NCI-H1694 (cell line): ENCODE results near the gene GUCD1.

Source experiments
- DNase-seq: peaks from one replicate; lab custom pipeline; 2025; lab: John Stamatoyannopoulos, UW

GUCD1 gene

DNA sequence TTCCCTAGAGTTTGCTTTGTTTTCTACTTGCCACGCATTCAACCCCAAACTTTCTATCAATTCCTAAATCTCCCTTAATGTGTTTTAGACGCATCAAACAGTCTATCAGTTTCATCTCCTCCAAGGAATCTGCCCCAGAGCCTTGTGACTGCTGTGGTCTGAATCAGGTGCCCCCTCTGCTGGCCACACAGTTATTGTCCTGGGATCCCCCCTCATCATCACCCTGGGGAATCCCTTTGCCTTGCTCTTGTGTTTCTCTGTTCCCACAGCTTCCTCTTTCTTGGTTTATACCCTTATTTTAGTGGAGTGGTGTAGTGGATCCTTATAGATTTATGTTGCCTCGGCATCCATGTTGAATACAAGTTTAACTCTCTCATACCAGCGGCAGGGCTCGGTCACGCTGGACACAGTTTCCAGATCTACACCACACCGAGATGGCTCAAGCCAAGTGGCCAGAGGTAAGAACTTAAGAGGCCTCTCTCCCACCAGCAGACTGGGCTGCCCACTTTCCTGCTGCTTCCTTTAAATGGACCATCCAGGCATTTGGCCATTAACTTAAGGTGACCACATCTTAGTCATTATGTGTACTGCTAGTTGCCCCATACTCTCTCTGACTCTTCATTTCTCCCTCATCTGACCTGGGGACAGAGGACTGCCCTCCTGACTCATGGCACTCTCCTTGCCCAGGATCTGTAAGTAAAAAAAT lies 51.6 kb downstream of the GUCD1 start:
- DNase-seq: peak; percentile 10

GRCh38 chr22:24502541-24502940 lies 52.4 kb downstream of the GUCD1 start:
- DNase-seq: no peak

- DNase-seq: no peak
Measured at GRCh38 chr22:24502034-24502433, 52.9 kb downstream of the GUCD1 start.

DNA sequence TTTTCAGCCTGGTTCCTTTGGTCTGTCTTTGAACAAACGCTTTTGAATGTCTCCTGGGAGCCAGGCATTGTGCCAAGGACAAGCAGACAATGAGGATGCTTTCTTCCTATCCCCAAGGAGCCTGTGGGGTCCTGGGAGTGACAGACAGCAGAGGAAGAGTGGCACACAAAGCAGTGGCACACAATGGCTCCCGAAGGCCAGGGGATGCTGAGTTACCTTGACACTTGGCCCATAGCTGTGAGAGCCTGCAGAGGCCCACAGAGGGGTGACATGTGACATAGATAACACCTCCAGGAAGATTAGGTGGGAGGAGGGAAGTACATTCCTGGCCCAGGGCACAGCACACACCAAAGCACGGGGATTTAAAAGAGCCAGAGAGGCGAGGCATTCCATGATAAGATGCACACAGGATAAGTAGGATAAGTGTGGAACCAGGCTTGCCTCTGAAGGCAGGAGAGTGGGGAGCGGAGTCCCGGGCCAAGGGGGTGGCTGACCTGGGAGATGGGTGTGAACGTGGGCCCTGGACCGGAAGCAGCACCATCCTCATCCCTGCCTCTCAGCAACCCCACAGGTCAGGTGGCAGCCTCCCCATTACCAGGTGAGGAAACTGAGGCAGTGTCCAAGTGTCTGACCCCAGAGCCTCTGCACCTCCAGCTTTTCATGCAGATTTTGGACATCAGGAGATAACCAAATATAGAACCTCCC lies 53.5 kb downstream of the GUCD1 start:
- no peak for DNase-seq

GRCh38 chr22:24500277-24500820 lies 54.6 kb downstream of the GUCD1 start:
- peak; percentile 24 for DNase-seq

DNA sequence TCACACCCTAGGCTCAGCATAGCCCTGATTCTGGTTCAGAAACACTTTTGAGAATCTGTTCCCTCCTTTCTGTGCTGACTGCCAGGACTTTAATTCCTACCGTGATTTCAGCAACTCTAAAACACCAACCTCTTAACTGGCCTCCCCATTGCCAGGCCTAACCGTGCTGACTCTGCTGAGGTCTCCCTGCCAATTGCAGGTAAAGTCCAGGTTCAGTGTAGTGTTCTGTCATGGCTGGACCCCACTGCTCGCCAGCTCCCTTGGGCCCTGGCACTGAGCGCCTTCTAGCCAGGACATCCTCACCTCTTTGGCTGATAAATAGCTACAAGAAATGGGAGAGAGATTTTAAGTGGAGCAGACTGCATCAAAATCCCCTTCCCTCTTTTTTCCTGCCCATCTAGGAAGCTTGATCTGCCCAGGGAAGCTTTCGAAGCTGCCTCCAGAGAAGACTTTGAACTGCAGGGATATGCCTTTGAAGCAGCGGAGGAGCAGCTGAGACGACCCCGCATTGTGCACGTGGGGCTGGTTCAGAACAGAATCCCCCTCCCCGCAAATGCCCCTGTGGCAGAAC lies 55.1 kb downstream of the GUCD1 start:
- no peak for DNase-seq

DNA sequence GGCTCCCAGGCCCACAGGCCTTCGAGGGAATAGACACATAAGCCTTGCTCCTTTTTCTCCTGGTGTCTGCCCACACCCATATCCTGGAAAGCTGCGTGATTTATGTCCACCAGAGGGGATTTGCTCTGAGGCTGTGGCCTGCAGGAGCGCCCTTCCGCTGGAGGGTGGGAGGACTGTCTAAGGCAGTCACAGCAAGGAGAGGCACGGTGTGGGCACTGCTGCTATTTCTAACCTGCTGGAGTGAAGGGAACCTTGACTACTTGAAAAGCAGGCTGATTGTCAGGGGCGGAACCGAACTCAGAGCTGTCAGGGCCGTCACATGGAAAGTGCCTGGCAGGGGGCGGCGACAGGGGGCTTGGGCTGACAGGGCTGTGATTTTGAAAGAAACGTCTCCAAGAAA lies 56.1 kb downstream of the GUCD1 start:
- no peak for DNase-seq

- no peak for DNase-seq
Measured at GRCh38 chr22:24497841-24498258, 57.1 kb downstream of the GUCD1 start.

- no peak for DNase-seq
Measured at GRCh38 chr22:24496661-24497060, 58.3 kb downstream of the GUCD1 start.

- no peak for DNase-seq
Measured at GRCh38 chr22:24496234-24496633, 58.7 kb downstream of the GUCD1 start.

DNA sequence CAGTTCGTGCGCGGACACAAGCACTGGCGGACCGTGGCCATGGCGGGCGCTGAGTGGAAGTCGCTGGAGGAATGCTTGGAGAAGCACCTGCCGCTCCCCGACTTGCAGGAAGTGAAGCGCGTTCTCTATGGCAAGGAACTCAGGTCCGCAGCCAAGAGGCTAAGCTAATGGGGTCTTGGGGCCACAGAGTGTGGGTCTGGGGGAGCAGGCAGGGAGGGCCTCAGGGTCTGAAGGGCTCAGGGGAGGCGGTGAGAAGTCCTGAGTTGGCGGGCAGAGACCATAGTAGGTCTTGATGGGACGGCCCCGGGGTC lies 59.6 kb downstream of the GUCD1 start:
- DNase-seq: no peak

DNA sequence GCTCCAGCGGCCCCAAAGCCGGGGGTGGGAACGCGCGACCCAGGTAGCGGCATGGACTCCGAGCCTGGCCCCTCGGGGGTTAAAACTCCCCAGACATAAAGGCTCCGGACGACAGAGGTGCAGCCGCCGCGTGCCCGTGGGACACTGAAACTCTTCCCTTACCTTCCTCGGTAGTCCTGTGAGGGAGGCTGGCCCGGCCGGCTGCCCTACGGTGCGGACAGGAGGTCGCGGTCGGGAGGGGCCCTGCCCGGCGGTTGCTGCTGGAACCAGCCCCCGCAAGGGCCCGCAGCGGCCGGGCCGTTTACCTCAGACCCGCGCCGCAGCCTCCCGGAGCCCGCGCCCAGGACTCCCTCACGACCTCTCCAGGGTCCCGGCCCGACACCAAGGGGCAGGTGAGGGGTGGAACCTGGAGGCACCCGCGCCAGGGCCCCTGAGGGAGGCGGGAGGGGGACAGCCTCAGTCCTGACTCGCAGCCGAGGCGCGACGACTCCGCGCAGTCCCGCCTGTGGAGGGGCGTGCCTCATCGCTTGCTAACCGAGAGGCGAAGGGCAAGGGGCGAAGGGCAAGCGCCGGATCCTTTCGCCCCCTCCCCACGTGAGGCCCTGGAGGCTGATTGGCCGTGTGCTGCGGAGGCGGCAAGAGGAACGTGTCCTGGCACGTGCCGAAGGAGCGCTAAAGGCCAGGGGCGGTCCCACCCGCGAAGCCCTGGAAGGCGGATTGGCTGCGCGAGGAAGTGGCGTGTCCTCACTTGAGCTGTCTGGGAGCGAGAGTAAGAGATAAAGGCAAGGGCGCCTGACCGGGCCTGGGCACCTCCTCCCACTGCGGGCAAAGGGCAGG lies 60.2 kb downstream of the GUCD1 start, which contains the start of gene UPB1:
TSS of gene UPB1 (plus strand) at position 805 of the 837 bp plus-strand sequence. CDS start 72 bp downstream, outside the sequence.
- no peak for DNase-seq

DNA sequence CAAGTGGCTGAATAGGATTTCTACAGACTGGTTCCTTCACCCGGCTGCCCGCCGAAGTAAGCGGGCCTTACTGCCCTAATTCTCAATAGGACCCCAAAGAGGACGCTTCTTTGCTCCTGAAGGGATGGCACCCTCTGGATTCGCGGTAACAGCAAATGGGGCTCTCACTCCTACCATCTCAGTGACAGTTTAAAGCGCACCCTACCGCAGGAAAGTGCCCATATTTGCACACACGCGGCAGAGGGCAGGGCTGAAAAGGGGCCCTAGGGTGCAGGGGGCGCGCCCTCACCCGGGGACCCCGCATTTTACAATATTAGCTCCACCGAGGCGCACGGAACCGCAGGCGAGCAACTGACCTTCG lies 60.8 kb downstream of the GUCD1 start:
- no peak for DNase-seq

GRCh38 chr22:24492391-24492790 lies 62.5 kb downstream of the GUCD1 start:
- DNase-seq: no peak
